B cell (primary cell): Measurements from ENCODE around the gene S1PR2. TPM values are rescaled to one million over a fixed set of nuclear protein-coding genes. Genes with fewer than 3 reads are reported as not detected.
"Not testable (repeated sequence)": the region's sequence is repeated elsewhere in the genome, so short reads cannot be mapped to it uniquely, and the experiment has no call there.

Experiments used
- ATAC-seq: fragments of 200-7000 bp; cut with Tn5 transposase; one replicate; pipeline ENCODE4 v1.10.0; 2021; ENCODE audit warnings: low read depth, mild to moderate bottlenecking, moderate number of reproducible peaks, moderate library complexity
- CTCF ChIA-PET: fragments of 350-600 bp; sonication (Branson Sonifier 250); formaldehyde crosslinking; loops from one replicate; lab custom pipeline; 2021; ENCODE audit warnings: antibody characterized with exemption, inconsistent platforms; lab: Charles Lee
- POLR2A ChIA-PET: fragments of 350-600 bp; sonication (Branson Sonifier 250); formaldehyde crosslinking; loops from one replicate; lab custom pipeline; 2021; ENCODE audit warnings: antibody characterized with exemption; lab: Charles Lee
- DNase-seq: peaks from one replicate; pipeline ENCODE4 v3.0.0; 2013
- H2AFZ ChIP-seq: 2 replicates; pipeline ENCODE4 v1.6.1; 2012; ENCODE audit warnings: mild to moderate bottlenecking, low read depth, low read length; ENCODE audit not compliant: insufficient read depth, poor library complexity, severe bottlenecking
- H3K27ac ChIP-seq, 2 donors: 1 replicate in 1 of 2; 2 replicates in 1 of 2; pipeline ENCODE4 v1.5.1; 2012 to 2013; ENCODE audit warnings: low read length in 2 of 2, mild to moderate bottlenecking in 2 of 2, moderate library complexity in 1 of 2
- H3K27me3 ChIP-seq, 4 experiments: fragments of 200-600 bp in 1 of 4; sonication (generic) in 1 of 4; replicated peaks in 1 of 4; 1 replicate in 2 of 4; 2 replicates in 2 of 4; pipeline versions ENCODE4 v1.6.1 to v1.7.0; 2013 to 2016; ENCODE audit warnings: low read length in 3 of 4, mild to moderate bottlenecking in 2 of 4, mixed read lengths in 1 of 4, moderate library complexity in 1 of 4; ENCODE audit not compliant: insufficient read depth in 4 of 4, control insufficient read depth in 3 of 4; ENCODE audit errors: control extremely low read depth in 1 of 4
- H3K36me3 ChIP-seq, 2 experiments: replicated peaks in 1 of 2; 1 replicate in 1 of 2; 2 replicates in 1 of 2; pipeline versions ENCODE4 v1.6.1 to v1.7.1; 2013; ENCODE audit warnings: low read length in 1 of 2; ENCODE audit not compliant: insufficient read depth in 2 of 2, control insufficient read depth in 1 of 2; ENCODE audit errors: control extremely low read depth in 1 of 2, extremely low read depth in 1 of 2
- H3K4me1 ChIP-seq, 2 donors: fragments of 200-600 bp in 1 of 2; sonication (generic) in 1 of 2; 1 replicate in 1 of 2; 2 replicates in 1 of 2; pipeline versions ENCODE4 v1.5.1 to v1.6.1; 2013 to 2017; ENCODE audit warnings: low read length in 2 of 2; ENCODE audit not compliant: control insufficient read depth in 2 of 2, insufficient read depth in 2 of 2
- H3K4me2 ChIP-seq: replicated peaks from 2 replicates; pipeline ENCODE3; 2012; ENCODE audit warnings: mild to moderate bottlenecking, low read depth, low read length; ENCODE audit not compliant: poor library complexity, severe bottlenecking
- H3K4me3 ChIP-seq, 5 experiments: fragments of 200-600 bp in 1 of 5; sonication (generic) in 1 of 5; 1 replicate in 3 of 5; 2 replicates in 2 of 5; pipeline versions ENCODE4 v1.5.1 to v1.7.0; 2011 to 2016; ENCODE audit warnings: low read length in 4 of 5, mild to moderate bottlenecking in 4 of 5, low read depth in 2 of 5, control low read depth in 1 of 5, moderate library complexity in 1 of 5; ENCODE audit not compliant: insufficient read depth in 1 of 5; ENCODE audit errors: control extremely low read depth in 1 of 5, extremely low read depth in 1 of 5
- H3K79me2 ChIP-seq: fragments of 200-600 bp; sonication (generic); one replicate; pipeline ENCODE4 v1.6.0; 2016; ENCODE audit warnings: low read length; ENCODE audit not compliant: control insufficient read depth, insufficient read depth
- H3K9ac ChIP-seq: fragments of 200-600 bp; sonication (generic); 2 replicates; pipeline ENCODE4 v1.6.1; 2017; ENCODE audit warnings: mild to moderate bottlenecking, low read length, moderate library complexity
- H3K9me3 ChIP-seq, 3 donors: one replicate each; pipeline versions ENCODE4 v1.6.1 to v1.7.1; 2013; ENCODE audit warnings: low read length in 2 of 3; ENCODE audit not compliant: control insufficient read depth in 2 of 3, insufficient read depth in 1 of 3; ENCODE audit errors: control extremely low read depth in 1 of 3
- H4K20me1 ChIP-seq: 2 replicates; pipeline ENCODE4 v1.6.0; 2012; ENCODE audit warnings: mild to moderate bottlenecking, low read length; ENCODE audit not compliant: insufficient read depth, control insufficient read depth, poor library complexity, severe bottlenecking
- H3K27ac Mint-ChIP-seq: one replicate; pipeline ENCODE4 v1.8.0; 2021; ENCODE audit warnings: mixed read lengths
- H3K27me3 Mint-ChIP-seq: one replicate; pipeline ENCODE4 v1.8.0; 2021; ENCODE audit warnings: mixed read lengths
- H3K4me1 Mint-ChIP-seq: one replicate; pipeline ENCODE4 v1.8.0; 2021; ENCODE audit warnings: mixed read lengths
- H3K4me3 Mint-ChIP-seq: one replicate; pipeline ENCODE4 v1.8.0; 2021; ENCODE audit warnings: mixed read lengths
- H3K9me3 Mint-ChIP-seq: one replicate; pipeline ENCODE4 v1.8.0; 2022; ENCODE audit warnings: mixed read lengths; ENCODE audit not compliant: insufficient read depth
- CTCF ChIP-seq: fragments of 200-600 bp; IDR thresholded peaks from one replicate; pipeline ENCODE4 v1.8.0; 2022; ENCODE audit warnings: antibody characterized with exemption, mild to moderate bottlenecking
- EZH2 ChIP-seq: IDR thresholded peaks from 2 replicates; pipeline ENCODE4 v1.6.1; 2012; ENCODE audit warnings: borderline replicate concordance, low read depth, mild to moderate bottlenecking, moderate library complexity, low read length; ENCODE audit not compliant: insufficient read depth, poor library complexity, severe bottlenecking
- WGBS: methylation state at CpG from one replicate; pipeline ENCODE4 v1.1.5; 2013; ENCODE audit warnings: missing lambda C conversion rate; ENCODE audit not compliant: insufficient coverage; 5-methylcytosine and 5-hydroxymethylcytosine counted together
- intact Hi-C: fragments of 100-400 bp; cut with micrococcal nuclease; formaldehyde crosslinking; loops from one replicate; pipeline ENCODE4 v1.10.0; 2022
- polyA plus RNA-seq: library from polyadenylated mRNA; depleted of rRNA; stranded (reverse); fragments of >200 nt; gene quantifications from 2 replicates; pipeline ENCODE4 v1.2.3, GENCODE V29; 2012
- total RNA-seq, 2 donors: library from RNA; stranded (reverse); fragments of 120-200 nt in 1 of 2; gene quantifications; 1 replicate in 1 of 2; 2 replicates in 1 of 2; pipeline versions ENCODE4 v1.2.3 to v1.2.4, GENCODE V29; 2013 to 2022

S1PR2 gene
- total and polyA plus RNA-seq, 2 donors (not counting 1 experiment from before 2014, with no cell fraction given), result 1.8 to 4.4 TPM

DNA sequence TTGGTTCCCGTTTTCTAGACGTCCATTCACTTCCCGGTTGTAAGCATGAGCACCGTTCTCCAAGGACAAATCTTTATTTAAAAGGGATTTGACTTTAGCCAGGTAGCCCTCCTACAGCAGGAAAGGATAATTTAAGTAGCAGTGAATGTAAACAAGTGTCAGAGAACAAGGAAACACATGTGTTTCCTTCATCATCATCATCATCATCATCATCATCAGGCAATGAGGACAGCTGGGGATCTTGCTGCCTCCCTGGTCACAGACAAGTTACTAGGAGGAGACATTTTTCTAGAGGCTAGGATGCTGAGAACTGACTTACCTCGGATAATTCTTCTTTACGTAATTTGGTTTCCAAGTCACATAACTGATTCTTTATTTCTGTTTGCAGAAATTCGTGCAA, 50.7 kb downstream of the S1PR2 start:
- Histone ChIP-seq H3K9me3 (no peaks in the 10 kb centered on the region), H4K20me1 (peaks cover 20% of the 10 kb centered on the region), H2AFZ (no peak overlapping the region), H3K9ac (no peak overlapping the region), H3K27me3 (no peaks in the 10 kb centered on the region), H3K36me3 (peaks cover 1 to 36% of the 10 kb centered on the region in 2 experiments), H3K79me2 (peaks cover 58% of the 10 kb centered on the region), H3K4me2 (no peak overlapping the region), H3K27ac (no peak overlapping the region), H3K4me1 (no peaks in the 10 kb centered on the region), H3K4me3 (no peak overlapping the region)
- Mint-ChIP-seq H3K9me3 (no peaks in the 10 kb centered on the region), H3K27ac (no peak overlapping the region), H3K4me3 (no peak overlapping the region), H3K4me1 (no peaks in the 10 kb centered on the region), H3K27me3 (no peaks in the 10 kb centered on the region)
- DNase-seq (no peak), ATAC-seq (no peak)
- ChIA-PET POLR2A (no interaction called here), CTCF (interaction anchor here (1.0 kb wide), 1 partner anchor 70 kb away, joined by 3 read pairs; no protein-coding TSS in a partner anchor)
- 61% methylated on average over 2 of the region's 7 CpGs for WGBS
- TF ChIP-seq EZH2, result no peak
- no peak for TF ChIP-seq CTCF
- intact Hi-C loops, result no loop called here

DNA sequence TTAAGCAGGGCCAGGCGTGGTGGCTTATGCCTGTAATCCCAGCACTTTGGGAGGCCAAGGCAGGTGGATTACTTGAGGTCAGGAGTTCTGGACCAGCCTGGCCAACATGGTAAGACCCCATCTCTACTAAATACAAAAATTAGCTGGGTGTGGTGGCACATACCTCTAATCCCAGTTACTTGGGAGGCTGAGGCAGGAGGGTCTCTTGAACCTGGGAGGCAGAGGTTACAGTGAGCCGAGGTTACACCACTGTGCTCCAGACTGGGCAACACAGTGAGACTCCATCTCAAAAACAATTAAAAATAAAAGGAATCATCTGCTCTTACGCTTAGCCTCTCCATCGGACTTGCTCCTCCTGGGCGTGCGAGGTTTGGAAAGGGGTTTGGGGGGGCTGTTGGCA, 51.1 kb downstream of the S1PR2 start:
- H3K4me1 ChIP-seq, H3K4me3 Mint-ChIP-seq, H3K9me3 ChIP-seq, H3K27me3 ChIP-seq, POLR2A ChIA-PET, H3K27me3 Mint-ChIP-seq, intact Hi-C loops, H3K27ac Mint-ChIP-seq, DNase-seq, H3K4me1 Mint-ChIP-seq, H2AFZ ChIP-seq, H3K9me3 Mint-ChIP-seq, H3K27ac ChIP-seq, H3K4me2 ChIP-seq, ATAC-seq, H3K9ac ChIP-seq, H3K4me3 ChIP-seq: not testable (repeated sequence)
- CTCF ChIA-PET, result interaction anchor here (0.7 to 1.0 kb wide), 2 partner anchors 71 to 1302 kb away, joined by 3 read pairs; no protein-coding TSS in a partner anchor
- H4K20me1 ChIP-seq, result peaks cover 17% of the 10 kb centered on the region
- peaks cover 54% of the 10 kb centered on the region for H3K79me2 ChIP-seq
- H3K36me3 ChIP-seq, result peaks cover 1 to 40% of the 10 kb centered on the region in 2 experiments
- WGBS, result 97% methylated on average over 3 of the region's 6 CpGs
